ENCODE measurements around the gene RAB27A. TPM values are rescaled to one million over a fixed set of nuclear protein-coding genes. Genes with fewer than 3 reads are reported as not detected.
"Not testable (repeated sequence)": the region's sequence is repeated elsewhere in the genome, so short reads cannot be mapped to it uniquely, and the experiment has no call there.

Gene RAB27A
- total RNA-seq, 1 donor from 2014 or later = 17.8 TPM

- Histone ChIP-seq H3K4me3 (ENCODE audit: insufficient read depth, low read depth, low read length) (no peak overlapping the region), H3K4me2 (ENCODE audit: low read length) (peak overlapping the region; percentile 94), H3K36me3 (ENCODE audit: insufficient read depth, low read length) (no peaks in the 10 kb centered on the region), H3K27me3 (ENCODE audit: insufficient read depth, low read length) (no peaks in the 10 kb centered on the region), H3K9ac (ENCODE audit: low read length) (peak overlapping the region; percentile 96), H3K79me2 (ENCODE audit: insufficient read depth, low read length) (peaks cover 47% of the 10 kb centered on the region), H3K27ac (ENCODE audit: low read depth, low read length) (no peak overlapping the region), H4K20me1 (ENCODE audit: insufficient read depth, low read length) (peaks cover 4% of the 10 kb centered on the region), H3K4me1 (ENCODE audit: insufficient read depth, low read length) (peaks cover 8% of the 10 kb centered on the region), H3K9me3 (ENCODE audit: insufficient read depth, low read depth, low read length) (no peaks in the 10 kb centered on the region), H2AFZ (ENCODE audit: low read depth, low read length) (no peak overlapping the region)
- H3K4me1 Mint-ChIP-seq (ENCODE audit: low read depth, unreplicated experiment) = peaks cover 7% of the 10 kb centered on the region
- DNase-seq (ENCODE audit: low read depth) (no peak), FAIRE-seq (no peak)
- peak overlapping the region; percentile 83 for H3K27ac Mint-ChIP-seq (ENCODE audit: unreplicated experiment)
- TF ChIP-seq CTCF (IDR thresholded peaks at IDR 0.05; ENCODE audit: insufficient read depth, low read depth, low read length) = no peak
- no peak for TF ChIP-seq EZH2 (IDR thresholded peaks at IDR 0.05; ENCODE audit: insufficient read depth, low read length)
- peaks cover 2% of the 10 kb centered on the region for H3K36me3 Mint-ChIP-seq (ENCODE audit: low read depth, unreplicated experiment)
- no peaks in the 10 kb centered on the region for H3K9me3 Mint-ChIP-seq (ENCODE audit: unreplicated experiment)
- H3K4me3 Mint-ChIP-seq (ENCODE audit: unreplicated experiment) = peak overlapping the region; percentile 89
- H3K27me3 Mint-ChIP-seq (ENCODE audit: low read depth, unreplicated experiment) = no peaks in the 10 kb centered on the region
Measured at GRCh38 chr15:55288006-55288717, 1.5 kb downstream of the RAB27A start.

GRCh38 chr15:55286442-55287189 is 3.0 kb downstream of the RAB27A start:
- H3K4me3 Mint-ChIP-seq (ENCODE audit: unreplicated experiment); H3K27me3 ChIP-seq (ENCODE audit: insufficient read depth, low read length); H3K36me3 ChIP-seq (ENCODE audit: insufficient read depth, low read length); H3K36me3 Mint-ChIP-seq (ENCODE audit: low read depth, unreplicated experiment); H3K4me2 ChIP-seq (ENCODE audit: low read length); H3K9me3 ChIP-seq (ENCODE audit: insufficient read depth, low read depth, low read length); H3K9ac ChIP-seq (ENCODE audit: low read length); H3K4me3 ChIP-seq (ENCODE audit: insufficient read depth, low read depth, low read length); H2AFZ ChIP-seq (ENCODE audit: low read depth, low read length); FAIRE-seq; H3K9me3 Mint-ChIP-seq (ENCODE audit: unreplicated experiment); H3K27me3 Mint-ChIP-seq (ENCODE audit: low read depth, unreplicated experiment); H4K20me1 ChIP-seq (ENCODE audit: insufficient read depth, low read length); DNase-seq (ENCODE audit: low read depth); H3K27ac ChIP-seq (ENCODE audit: low read depth, low read length); H3K27ac Mint-ChIP-seq (ENCODE audit: unreplicated experiment): not testable (repeated sequence)
- H3K4me1 ChIP-seq (ENCODE audit: insufficient read depth, low read length) = peaks cover 23% of the 10 kb centered on the region
- H3K79me2 ChIP-seq (ENCODE audit: insufficient read depth, low read length) = peaks cover 54% of the 10 kb centered on the region
- H3K4me1 Mint-ChIP-seq (ENCODE audit: low read depth, unreplicated experiment) = peaks cover 21% of the 10 kb centered on the region

- peaks cover 29% of the 10 kb centered on the region for H3K4me1 ChIP-seq (ENCODE audit: insufficient read depth, low read length)
- no peak overlapping the region for H3K4me3 Mint-ChIP-seq (ENCODE audit: unreplicated experiment)
- no peak overlapping the region for H3K27ac ChIP-seq (ENCODE audit: low read depth, low read length)
- H3K4me2 ChIP-seq (ENCODE audit: low read length) = no peak overlapping the region
- H4K20me1 ChIP-seq (ENCODE audit: insufficient read depth, low read length) = peaks cover 4% of the 10 kb centered on the region
- DNase-seq (ENCODE audit: low read depth) (no peak), FAIRE-seq (no peak)
- no peak overlapping the region for H2AFZ ChIP-seq (ENCODE audit: low read depth, low read length)
- H3K36me3 Mint-ChIP-seq (ENCODE audit: low read depth, unreplicated experiment) = peaks cover 2% of the 10 kb centered on the region
- no peaks in the 10 kb centered on the region for H3K9me3 ChIP-seq (ENCODE audit: insufficient read depth, low read depth, low read length)
- H3K27me3 Mint-ChIP-seq (ENCODE audit: low read depth, unreplicated experiment) = no peaks in the 10 kb centered on the region
- no peak overlapping the region for H3K9ac ChIP-seq (ENCODE audit: low read length)
- peaks cover 59% of the 10 kb centered on the region for H3K79me2 ChIP-seq (ENCODE audit: insufficient read depth, low read length)
- TF ChIP-seq CTCF (IDR thresholded peaks at IDR 0.05; ENCODE audit: insufficient read depth, low read depth, low read length) (no peak), EZH2 (IDR thresholded peaks at IDR 0.05; ENCODE audit: insufficient read depth, low read length) (no peak)
- H3K4me3 ChIP-seq (ENCODE audit: insufficient read depth, low read depth, low read length) = no peak overlapping the region
- peaks cover 30% of the 10 kb centered on the region for H3K4me1 Mint-ChIP-seq (ENCODE audit: low read depth, unreplicated experiment)
- H3K9me3 Mint-ChIP-seq (ENCODE audit: unreplicated experiment) = no peaks in the 10 kb centered on the region
- no peaks in the 10 kb centered on the region for H3K36me3 ChIP-seq (ENCODE audit: insufficient read depth, low read length)
- H3K27ac Mint-ChIP-seq (ENCODE audit: unreplicated experiment) = no peak overlapping the region
- no peaks in the 10 kb centered on the region for H3K27me3 ChIP-seq (ENCODE audit: insufficient read depth, low read length)
Measured at GRCh38 chr15:55284426-55284825, 5.2 kb downstream of the RAB27A start.

All from astrocyte (in vitro differentiated cells and primary cell).